ENCODE data around the gene BCO1.

Gene BCO1

DNA sequence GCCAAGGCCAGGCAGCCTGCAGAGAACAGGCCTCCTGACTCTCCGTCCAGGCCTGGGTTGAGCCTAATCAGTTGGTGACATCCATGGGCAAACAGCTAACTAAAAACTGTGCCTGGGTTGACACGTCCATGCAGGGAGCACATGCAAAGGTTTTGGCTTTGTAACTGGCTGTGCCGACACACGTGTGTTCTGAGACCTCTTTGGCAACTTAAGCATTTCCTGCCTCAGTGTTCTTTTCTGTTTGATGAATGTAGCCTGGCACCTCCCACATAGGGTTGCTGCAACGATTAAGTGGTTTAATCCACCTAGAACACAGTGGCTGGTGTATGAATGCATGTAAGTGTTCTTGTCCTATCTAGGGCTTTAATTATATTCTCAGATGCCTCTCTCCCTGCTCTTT is 3.2 kb downstream of the BCO1 start:
- ChIA-PET POLR2A (no interaction called here), CTCF (no interaction called here)
- TF ChIP-seq, protein P1, sequence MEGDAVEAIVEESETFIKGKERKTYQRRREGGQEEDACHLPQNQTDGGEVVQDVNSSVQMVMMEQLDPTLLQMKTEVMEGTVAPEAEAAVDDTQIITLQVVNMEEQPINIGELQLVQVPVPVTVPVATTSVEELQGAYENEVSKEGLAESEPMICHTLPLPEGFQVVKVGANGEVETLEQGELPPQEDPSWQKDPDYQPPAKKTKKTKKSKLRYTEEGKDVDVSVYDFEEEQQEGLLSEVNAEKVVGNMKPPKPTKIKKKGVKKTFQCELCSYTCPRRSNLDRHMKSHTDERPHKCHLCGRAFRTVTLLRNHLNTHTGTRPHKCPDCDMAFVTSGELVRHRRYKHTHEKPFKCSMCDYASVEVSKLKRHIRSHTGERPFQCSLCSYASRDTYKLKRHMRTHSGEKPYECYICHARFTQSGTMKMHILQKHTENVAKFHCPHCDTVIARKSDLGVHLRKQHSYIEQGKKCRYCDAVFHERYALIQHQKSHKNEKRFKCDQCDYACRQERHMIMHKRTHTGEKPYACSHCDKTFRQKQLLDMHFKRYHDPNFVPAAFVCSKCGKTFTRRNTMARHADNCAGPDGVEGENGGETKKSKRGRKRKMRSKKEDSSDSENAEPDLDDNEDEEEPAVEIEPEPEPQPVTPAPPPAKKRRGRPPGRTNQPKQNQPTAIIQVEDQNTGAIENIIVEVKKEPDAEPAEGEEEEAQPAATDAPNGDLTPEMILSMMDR (IDR thresholded peaks at IDR 0.05; ENCODE audit: insufficient read depth, low read length, missing control alignments), result no peak
- no peak overlapping the region for H3K4me3 ChIP-seq (ENCODE audit: low read depth, low read length)
- no peak for DNase-seq (ENCODE audit: low read depth, low spot score)

DNA sequence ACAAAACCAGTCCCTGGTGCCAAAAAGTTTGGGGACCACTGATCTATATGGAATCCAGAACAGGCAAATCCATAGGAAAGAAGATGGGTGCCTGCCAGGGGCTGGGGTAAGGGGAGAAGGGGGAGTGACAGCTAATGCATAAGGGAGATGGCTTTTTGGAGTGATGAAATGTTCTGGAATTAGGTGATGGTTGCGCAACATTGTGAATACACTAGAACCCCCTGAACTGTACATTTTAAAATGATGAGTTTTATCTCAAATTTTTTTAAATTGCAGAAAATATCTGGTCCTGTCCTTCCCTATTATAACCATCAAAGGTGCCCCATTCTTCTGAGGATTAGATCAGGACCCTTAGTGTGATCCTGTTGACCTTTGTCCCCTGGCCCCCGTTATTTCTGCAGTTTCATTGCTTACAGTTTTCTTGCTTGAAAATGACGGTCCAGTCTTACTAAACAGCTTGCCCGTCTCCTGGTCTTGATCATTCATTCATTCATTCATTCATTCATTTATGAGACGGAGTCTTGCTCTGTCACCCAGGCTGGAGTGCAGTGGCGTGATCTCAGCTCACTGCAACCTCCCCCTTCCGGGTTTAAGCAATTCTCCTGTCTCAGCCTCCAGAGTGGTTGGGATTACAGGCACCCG is 4.6 kb downstream of the BCO1 start:
- TF ChIP-seq, protein P1 (IDR thresholded peaks at IDR 0.05; ENCODE audit: insufficient read depth, low read length, missing control alignments), result no peak

DNA sequence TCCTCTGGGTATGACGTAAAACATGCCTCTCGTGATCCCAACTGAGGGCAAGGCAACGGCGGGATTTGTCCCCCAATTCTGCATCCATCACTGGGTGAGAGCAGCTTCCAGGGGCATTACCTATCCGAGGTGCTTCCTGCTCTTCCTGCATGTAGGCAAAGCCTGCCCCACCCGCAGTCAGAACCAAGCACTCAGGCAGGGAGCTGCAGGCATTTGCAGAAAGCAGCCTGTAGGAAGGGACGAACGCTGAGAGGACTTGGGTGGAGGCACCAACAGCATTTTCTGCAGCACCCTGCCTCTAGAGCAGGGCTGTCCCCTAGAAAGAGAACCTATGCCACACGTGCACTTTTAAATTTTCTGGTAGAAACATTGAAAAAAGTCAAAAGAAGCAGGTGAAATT is 5.5 kb downstream of the BCO1 start:
- ChIA-PET POLR2A (no interaction called here), CTCF (interaction anchor here (1.3 kb wide), 1 partner anchor 39 kb away, joined by 3 read pairs; no protein-coding TSS in a partner anchor)
- no peak overlapping the region for H3K4me3 ChIP-seq (ENCODE audit: low read depth, low read length)
- TF ChIP-seq, protein P1 (IDR thresholded peaks at IDR 0.05; ENCODE audit: insufficient read depth, low read length, missing control alignments), result no peak
- DNase-seq (ENCODE audit: low read depth, low spot score), result no peak

More for the DNA sequence above, 4.6 kb downstream of the BCO1 start:
- POLR2A ChIA-PET, result no interaction called here
- no peak overlapping the region for H3K4me3 ChIP-seq (ENCODE audit: low read depth, low read length)
- no peak for DNase-seq (ENCODE audit: low read depth, low spot score)
- CTCF ChIA-PET, result no interaction called here

DNA sequence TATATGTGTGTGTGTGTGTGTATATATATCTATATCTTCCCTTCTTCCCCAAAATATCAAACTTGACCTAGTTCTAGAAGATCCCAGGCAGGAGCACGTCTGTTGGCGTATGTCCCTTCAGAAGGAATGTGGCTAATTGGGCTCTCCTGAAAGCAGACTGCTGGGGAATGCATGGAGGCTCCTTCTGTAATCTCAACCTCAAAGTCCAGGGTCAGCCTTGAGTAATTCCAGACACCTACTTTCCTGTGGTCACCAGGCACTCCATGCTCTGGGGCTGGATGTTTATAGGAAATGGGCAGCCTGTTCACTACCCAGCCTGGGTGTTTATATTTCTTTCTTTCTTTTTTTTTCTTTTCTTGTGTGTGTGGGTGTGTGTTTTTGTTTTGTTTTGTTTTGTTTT is 13.4 kb downstream of the BCO1 start:
- CTCF ChIA-PET, result no interaction called here
- TF ChIP-seq, protein P1 (IDR thresholded peaks at IDR 0.05; ENCODE audit: insufficient read depth, low read length, missing control alignments), result no peak
- H3K4me3 ChIP-seq (ENCODE audit: low read depth, low read length), result no peak overlapping the region
- POLR2A ChIA-PET, result no interaction called here
- peak; percentile 52 for DNase-seq (ENCODE audit: low read depth, low spot score)

DNA sequence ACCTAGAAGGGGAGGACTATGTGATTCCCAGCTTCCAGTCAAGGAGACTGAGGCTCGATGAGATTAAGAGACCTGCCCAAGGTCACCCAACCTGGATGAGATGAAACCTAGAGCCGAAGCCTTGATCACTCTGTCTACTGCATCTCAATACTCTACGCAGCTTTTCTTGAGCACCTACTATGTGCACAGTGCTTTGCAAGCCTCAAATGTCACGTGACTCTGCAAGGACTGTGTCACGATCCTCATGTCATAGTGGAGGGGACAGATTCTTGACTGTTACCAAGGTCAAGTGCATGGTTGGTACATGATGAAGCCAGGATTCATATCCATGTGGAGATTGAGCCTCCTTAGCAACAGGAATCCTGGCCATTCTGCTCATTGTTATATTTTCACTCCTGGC is 14.7 kb downstream of the BCO1 start:
- DNase-seq (ENCODE audit: low read depth, low spot score), result no peak
- H3K4me3 ChIP-seq (ENCODE audit: low read depth, low read length), result no peak overlapping the region
- TF ChIP-seq, protein P1 (IDR thresholded peaks at IDR 0.05; ENCODE audit: insufficient read depth, low read length, missing control alignments), result no peak
- ChIA-PET POLR2A (no interaction called here), CTCF (no interaction called here)

DNA sequence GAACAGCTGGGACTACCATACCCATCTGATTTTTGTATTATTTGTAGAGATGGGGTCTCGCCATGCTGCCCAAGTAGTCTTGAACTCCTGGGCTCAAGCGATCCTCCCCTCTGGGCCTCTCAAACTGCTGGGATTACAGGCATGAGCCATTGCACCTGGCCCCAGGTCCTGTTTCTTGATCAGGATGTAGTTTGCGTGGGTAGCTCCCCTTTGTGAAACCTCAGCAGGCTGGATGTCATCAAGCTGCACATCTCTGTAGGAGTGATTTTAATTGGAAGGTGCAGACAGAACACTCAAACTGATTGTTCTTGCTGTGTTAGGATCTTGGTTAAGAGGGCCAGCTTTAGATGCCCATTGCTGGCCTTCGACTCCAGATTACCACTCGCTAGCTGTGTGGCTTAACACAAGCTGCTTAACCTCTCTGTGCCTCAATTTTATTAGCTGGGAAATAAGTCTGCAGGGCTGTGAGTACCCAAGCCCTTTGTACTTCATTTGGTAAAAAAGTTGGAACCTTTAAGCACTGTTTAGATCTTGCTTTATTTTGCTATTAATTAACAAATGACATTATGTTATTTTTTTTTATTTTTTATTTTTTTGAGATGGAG is 16.5 kb downstream of the BCO1 start:
- TF ChIP-seq, protein P1 (IDR thresholded peaks at IDR 0.05; ENCODE audit: insufficient read depth, low read length, missing control alignments), result no peak
- H3K4me3 ChIP-seq (ENCODE audit: low read depth, low read length), result no peak overlapping the region
- ChIA-PET CTCF (no interaction called here), POLR2A (no interaction called here)
- DNase-seq (ENCODE audit: low read depth, low spot score), result no peak

Data from AG04449 (cell line).